HTR-8/SVneo (cell line): ENCODE results near the gene PRLR.

ENCODE experiments used
- DNase-seq: peaks from one replicate; pipeline ENCODE4 v3.0.0; 2011; ENCODE audit warnings: low spot score, mixed read lengths; ENCODE audit not compliant: insufficient read length
- FAIRE-seq: peaks from 2 replicates; lab custom pipeline; 2011; peaks lifted over from hg19 to GRCh38; lab: Jason Lieb, UNC

The PRLR gene

DNA sequence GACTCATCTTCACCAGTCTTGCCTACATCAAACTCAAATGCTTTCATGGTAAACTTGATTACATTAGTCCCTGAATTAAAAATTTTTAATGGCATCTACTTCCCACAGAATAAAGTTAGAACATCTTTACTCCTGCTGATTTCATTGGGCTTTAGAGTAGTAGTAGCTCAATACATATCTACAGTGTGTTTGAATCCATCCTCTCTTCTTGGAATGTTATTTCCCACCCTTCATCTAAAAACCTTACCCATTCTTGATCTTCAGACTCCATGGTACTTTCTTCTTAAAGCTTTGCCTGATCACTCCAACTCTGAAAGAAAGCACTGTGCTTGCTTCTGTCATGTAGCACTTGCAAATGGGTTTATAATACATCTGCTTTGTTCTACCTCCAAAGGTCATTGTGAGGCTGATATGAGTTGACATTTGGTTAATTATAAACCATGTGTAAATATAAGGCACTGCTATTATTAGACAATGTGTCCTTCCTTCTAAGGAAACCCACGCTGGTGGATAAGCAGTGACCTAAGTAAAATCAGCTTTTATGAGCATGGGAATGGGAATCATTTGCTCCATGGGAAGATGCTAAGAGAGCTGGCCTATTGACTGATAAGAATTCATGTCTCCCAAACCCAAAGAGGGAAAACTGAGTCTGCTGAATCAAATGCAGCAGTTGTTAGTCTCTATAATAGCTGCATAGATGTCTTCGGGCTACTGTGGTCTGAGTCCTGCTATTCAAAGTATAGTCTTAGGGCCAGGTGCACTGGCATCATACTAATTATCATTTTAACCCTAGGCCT lies 7.5 kb upstream of the PRLR start:
- no peak for DNase-seq
- FAIRE-seq = no peak

DNA sequence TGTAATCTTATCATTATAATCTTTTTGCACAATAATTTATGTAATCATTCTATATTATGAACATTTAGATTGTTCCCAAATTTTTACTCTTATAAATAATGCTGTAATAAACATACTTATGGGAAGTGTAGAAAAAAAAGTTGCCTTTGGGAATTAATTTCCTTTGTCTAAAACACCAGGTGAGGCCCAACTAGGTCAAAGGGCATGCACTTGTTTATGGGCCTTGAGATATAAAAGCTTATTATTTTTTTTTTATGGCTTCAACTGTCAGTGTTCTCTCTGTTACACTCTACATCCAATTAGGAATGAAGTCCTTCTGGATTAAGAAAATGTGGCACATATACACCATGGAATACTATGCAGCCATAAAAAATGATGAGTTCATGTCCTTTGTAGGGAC lies 6.5 kb upstream of the PRLR start:
- no peak for FAIRE-seq
- no peak for DNase-seq

GRCh38 chr5:35233601-35234000 lies 3.3 kb upstream of the PRLR start:
- DNase-seq (no peak), FAIRE-seq (no peak)

GRCh38 chr5:35233121-35233520 lies 2.8 kb upstream of the PRLR start:
- FAIRE-seq = no peak

DNA sequence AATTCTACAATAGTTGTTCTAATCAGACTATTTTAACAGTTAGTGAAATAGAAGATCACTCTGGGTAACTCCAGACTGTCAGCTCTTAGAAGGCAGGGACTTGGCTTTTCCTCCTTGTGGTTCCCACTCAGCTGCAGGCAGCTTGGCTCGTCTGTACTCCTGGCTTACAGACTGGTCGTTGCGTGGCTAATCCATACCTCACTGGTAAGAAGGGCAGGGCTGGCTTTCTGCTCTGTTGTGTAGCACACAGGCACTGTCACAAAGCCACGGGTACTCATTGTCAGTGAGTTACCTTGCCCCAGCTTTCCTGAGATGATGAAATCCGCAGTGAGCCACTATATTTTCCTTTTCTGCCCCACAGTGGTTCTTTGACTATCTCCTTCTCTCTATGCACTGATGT lies 1.8 kb upstream of the PRLR start:
- FAIRE-seq (no peak), DNase-seq (no peak)

More at GRCh38 chr5:35233121-35233520, 2.8 kb upstream of the PRLR start:
- DNase-seq = no peak

DNA sequence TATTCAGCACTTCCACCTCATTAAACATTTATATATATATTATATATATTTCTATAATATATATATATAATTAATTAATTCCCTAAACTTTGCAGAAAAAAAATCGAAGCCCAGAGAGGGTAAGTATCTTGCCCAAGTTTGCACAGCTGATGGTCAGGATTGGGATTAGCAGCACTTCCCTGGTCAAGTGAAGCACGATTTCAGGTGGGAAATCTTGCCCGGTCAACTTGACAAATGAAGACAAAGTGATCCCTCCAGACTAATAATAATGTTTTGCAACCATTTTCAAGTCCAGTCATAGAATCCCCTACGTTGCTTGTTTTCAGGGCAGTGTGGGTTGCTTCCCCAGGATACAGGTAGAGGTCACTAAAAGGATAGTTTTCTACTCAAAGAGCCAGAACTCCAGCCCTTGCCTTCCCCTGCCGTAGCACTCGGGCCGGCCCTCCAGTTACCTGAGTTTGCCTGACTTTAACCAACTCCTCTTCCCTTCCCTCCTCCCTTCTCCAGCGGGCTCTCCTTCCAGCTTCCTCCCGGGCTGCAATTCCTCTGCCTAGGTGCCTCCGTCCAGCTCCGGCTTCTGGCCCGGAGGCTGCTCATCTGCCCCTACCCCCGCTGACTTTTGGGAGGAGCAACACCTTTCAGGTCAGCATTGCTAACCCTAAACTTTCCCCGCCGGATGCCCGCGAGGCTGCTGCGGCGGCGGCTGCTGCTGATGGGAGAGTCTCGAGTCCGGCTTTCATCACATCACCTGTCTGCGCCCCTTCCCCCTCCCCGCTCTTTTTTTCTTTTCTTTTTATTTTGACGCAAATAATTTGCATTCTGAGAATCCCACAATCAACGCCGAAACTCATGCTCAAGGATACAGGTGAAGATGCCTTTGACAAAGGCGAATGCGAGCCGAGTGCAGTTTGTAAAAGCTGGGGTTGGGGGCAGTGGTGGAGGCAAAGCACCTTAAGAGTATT lies 930 bp downstream of the PRLR start:
- no peak for FAIRE-seq

GRCh38 chr5:35228310-35228709 lies 2.0 kb downstream of the PRLR start:
- DNase-seq (no peak), FAIRE-seq (no peak)

More for the DNA sequence above, 930 bp downstream of the PRLR start:
- peak; percentile 79 for DNase-seq

GRCh38 chr5:35227720-35228119 lies 2.6 kb downstream of the PRLR start:
- FAIRE-seq (no peak), DNase-seq (no peak)

GRCh38 chr5:35223787-35224395 lies 6.4 kb downstream of the PRLR start:
- DNase-seq = no peak
- FAIRE-seq = no peak

GRCh38 chr5:35220967-35221366 lies 9.3 kb downstream of the PRLR start:
- DNase-seq = no peak
- no peak for FAIRE-seq

DNA sequence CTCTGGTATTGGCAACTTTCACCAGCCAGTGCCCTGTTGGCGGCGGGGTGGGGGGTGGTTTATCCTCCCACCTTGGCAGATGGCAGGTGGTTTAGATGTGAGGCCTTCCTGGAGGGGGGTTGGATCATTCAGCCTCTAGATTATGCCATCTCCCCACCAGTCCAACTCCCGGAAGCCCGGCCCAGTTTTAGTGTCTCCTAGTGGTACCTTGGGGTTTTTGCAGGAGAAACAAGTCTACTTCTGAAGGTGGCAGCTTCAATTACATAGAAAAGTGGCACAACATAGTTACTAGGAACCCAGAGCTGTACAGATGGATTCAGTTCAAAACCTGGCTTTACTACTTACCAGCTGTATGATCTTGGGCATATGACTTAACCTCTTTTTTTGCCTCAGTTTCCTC lies 11.3 kb downstream of the PRLR start:
- FAIRE-seq (no peak), DNase-seq (no peak)

DNA sequence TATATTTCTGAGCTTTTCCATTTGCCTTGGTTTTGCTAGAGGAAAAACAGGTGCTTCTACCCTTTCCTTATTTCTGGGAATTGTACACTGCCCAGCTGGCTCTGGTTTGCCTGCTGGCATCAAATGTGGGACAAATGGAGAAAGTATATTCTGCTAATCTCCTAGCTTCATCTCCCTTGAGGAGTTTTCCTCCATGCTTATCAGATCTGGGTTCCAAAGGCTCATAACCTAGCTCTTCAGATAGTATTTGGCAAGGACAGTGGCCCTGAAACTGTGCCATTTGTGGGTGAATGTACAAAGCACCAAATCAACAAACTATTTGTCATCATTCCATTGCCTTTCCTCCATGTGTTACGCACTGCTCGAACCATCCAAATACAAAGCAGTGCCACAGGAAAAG lies 16.2 kb downstream of the PRLR start:
- DNase-seq (no peak), FAIRE-seq (no peak)

DNA sequence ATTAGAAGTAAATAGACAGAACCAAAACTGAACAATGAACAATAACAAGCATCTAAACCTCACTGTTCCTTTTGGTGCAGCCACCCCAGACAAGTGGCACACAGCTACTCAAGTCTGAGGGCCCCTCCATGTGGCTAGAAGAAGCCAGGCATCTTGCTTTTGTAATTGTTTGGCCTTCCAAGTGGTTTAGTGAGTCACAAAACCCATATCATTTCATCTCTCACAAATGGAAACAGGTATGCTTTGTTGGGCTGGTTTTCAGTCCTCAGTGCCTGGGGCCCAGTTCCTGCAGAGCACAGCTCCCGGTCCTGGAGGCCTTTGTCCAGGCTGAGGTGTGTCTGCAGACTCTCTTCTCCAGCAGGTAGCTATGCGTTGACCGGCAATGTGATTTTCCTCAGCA lies 16.7 kb downstream of the PRLR start:
- FAIRE-seq (no peak), DNase-seq (no peak)

GRCh38 chr5:35212122-35212982 lies 17.9 kb downstream of the PRLR start:
- DNase-seq (no peak), FAIRE-seq (no peak)

DNA sequence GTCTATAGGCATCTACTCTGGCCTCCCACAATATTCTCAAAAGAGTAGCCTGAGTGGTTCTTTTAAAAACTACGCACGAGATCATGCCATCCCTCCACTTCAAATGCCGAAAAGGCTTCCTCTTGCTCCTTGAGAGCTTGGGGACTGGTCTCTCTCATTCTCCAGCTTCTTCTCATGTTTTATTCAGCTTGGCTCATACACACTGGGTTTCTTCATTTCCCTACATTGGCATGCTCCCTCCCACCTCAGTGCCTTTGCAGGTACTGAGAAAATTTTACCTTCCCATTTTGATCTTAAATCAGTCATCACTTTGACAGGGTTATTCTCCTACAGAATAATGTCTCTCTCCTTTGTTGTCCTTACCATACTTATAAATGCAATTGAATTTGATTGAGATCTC lies 20.4 kb downstream of the PRLR start:
- no peak for FAIRE-seq

GRCh38 chr5:35205606-35206005 lies 24.7 kb downstream of the PRLR start:
- no peak for DNase-seq
- FAIRE-seq = no peak

More for the DNA sequence above, 20.4 kb downstream of the PRLR start:
- no peak for DNase-seq

- DNase-seq (no peak), FAIRE-seq (no peak)
These were observed 25.1 kb downstream of the PRLR start for GRCh38 chr5:35205186-35205585.

DNA sequence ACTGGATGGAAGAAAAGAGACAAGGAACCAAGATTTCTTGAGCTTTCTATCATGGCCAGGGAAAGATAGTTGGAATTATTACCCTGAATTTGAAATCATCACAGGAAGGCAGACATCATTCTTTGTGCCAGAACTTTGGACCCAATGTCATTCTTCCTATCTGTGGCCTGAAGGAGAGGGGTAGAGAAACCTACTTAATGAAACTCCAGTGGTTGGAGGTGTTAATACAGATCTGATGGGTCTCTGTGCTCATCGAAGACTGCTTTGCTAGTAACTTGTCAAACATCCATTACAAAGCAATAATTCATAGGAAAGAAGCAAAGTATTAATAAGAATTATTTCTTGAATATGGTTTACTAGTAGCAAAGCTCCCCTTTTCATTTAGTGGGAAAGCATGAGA lies 26.9 kb downstream of the PRLR start:
- FAIRE-seq = no peak

GRCh38 chr5:35202319-35203111 lies 27.8 kb downstream of the PRLR start:
- peak; percentile 90 for FAIRE-seq
- DNase-seq = peak; percentile 57

More for the DNA sequence above, 26.9 kb downstream of the PRLR start:
- no peak for DNase-seq
